K562 (cell line): ENCODE data around the gene SLC66A3. TPM values are rescaled to one million over a fixed set of nuclear protein-coding genes. Genes with fewer than 3 reads are reported as not detected.
A peak's percentile ranks its signal among the peaks of the same experiment; 100 is the strongest.

Experiments used
- ELF1 ChIP-seq: fragments of 200-800 bp; sonication (Bioruptor generic); IDR thresholded peaks from 2 replicates; pipeline ENCODE4 v1.6.1; 2016; ENCODE audit warnings: missing genetic modification characterization, missing compliant biosample characterization
- ESRRB ChIP-seq: fragments of 250-450 bp; sonication (Bioruptor Pico); IDR thresholded peaks from 2 replicates; pipeline ENCODE4 v1.5.0; 2020; ENCODE audit warnings: mild to moderate bottlenecking, moderate library complexity, borderline replicate concordance
- FOXA3 ChIP-seq, 2 experiments: fragments of 450-650 bp in 1 of 2; sonication (generic) in 1 of 2; formaldehyde crosslinking; IDR thresholded peaks in 1 of 2; conservative IDR thresholded peaks in 1 of 2; 2 replicates each; pipeline versions ENCODE4 v1.4.0 to v1.8.0; 2020 to 2022; ENCODE audit warnings: mild to moderate bottlenecking in 2 of 2, missing genetic modification reagents in 1 of 2
- HNRNPLL ChIP-seq: fragments of 200-400 bp; formaldehyde crosslinking; IDR thresholded peaks from 2 replicates; pipeline ENCODE4 v1.6.1; 2017; ENCODE audit warnings: low read length, low read depth, mild to moderate bottlenecking; ENCODE audit not compliant: poor library complexity, severe bottlenecking
- IRF2 ChIP-seq: sonication (generic); formaldehyde crosslinking; IDR thresholded peaks from 2 replicates; pipeline ENCODE4 v1.8.1; 2022; ENCODE audit warnings: mild to moderate bottlenecking, missing genetic modification reagents
- KLF6 ChIP-seq: fragments of 250-450 bp; sonication (Bioruptor Pico); IDR thresholded peaks from 2 replicates; pipeline ENCODE4 v1.4.0; 2020; ENCODE audit warnings: mild to moderate bottlenecking, moderate library complexity, borderline replicate concordance
- MBD2 ChIP-seq: sonication (generic); IDR thresholded peaks from 2 replicates; pipeline ENCODE4 v1.6.1; 2016; ENCODE audit warnings: low read depth, borderline replicate concordance
- MCM2 ChIP-seq: fragments of 450-650 bp; IDR thresholded peaks from 2 replicates; pipeline ENCODE4 v1.6.1; 2017; ENCODE audit warnings: low read depth, mild to moderate bottlenecking
- PRPF4 ChIP-seq: fragments of 200-400 bp; formaldehyde crosslinking; IDR thresholded peaks from one replicate; pipeline ENCODE4 v1.6.1; 2017; ENCODE audit warnings: low read length, low read depth, mild to moderate bottlenecking; ENCODE audit not compliant: insufficient read depth, poor library complexity, severe bottlenecking
- RB1 ChIP-seq: fragments of 450-650 bp; IDR thresholded peaks from 2 replicates; pipeline ENCODE4 v1.6.1; 2017; ENCODE audit warnings: low read depth, mild to moderate bottlenecking
- SAFB2 ChIP-seq: fragments of 200-400 bp; formaldehyde crosslinking; IDR thresholded peaks from 2 replicates; pipeline ENCODE4 v1.6.1; 2018; ENCODE audit warnings: borderline replicate concordance, low read length, low read depth, moderate library complexity; ENCODE audit not compliant: severe bottlenecking
- SMARCE1 ChIP-seq: fragments of 450-650 bp; IDR thresholded peaks from 2 replicates; pipeline ENCODE4 v1.7.1; 2016; ENCODE audit warnings: mild to moderate bottlenecking
- SMC3 ChIP-seq: conservative IDR thresholded peaks from 2 replicates; pipeline ENCODE4 v1.6.1; 2011; ENCODE audit warnings: low read depth, low read length, improper control_type of control experiment; ENCODE audit not compliant: insufficient read depth
- STAT5A ChIP-seq: IDR thresholded peaks from 2 replicates; pipeline ENCODE4 v1.6.1; 2012; ENCODE audit warnings: low read length, inconsistent platforms, borderline replicate concordance
- TBL1XR1 ChIP-seq, 2 experiments: IDR thresholded peaks; 2 replicates each; pipeline ENCODE4 v1.6.1; 2012; ENCODE audit warnings: improper control_type of control experiment in 2 of 2, low read length in 2 of 2, mild to moderate bottlenecking in 1 of 2
- TCF7L2 ChIP-seq: fragments of 150-350 bp; IDR thresholded peaks from 2 replicates; pipeline ENCODE4 v1.6.1; 2016; ENCODE audit warnings: low read depth, mild to moderate bottlenecking, low read length, moderate library complexity
- TEAD4 ChIP-seq, 2 experiments: sonication (generic) in 1 of 2; formaldehyde crosslinking in 1 of 2; IDR thresholded peaks; 2 replicates each; pipeline versions ENCODE4 v1.6.1 to v1.8.0; 2012 to 2022; ENCODE audit warnings: borderline replicate concordance in 1 of 2, inconsistent platforms in 1 of 2, low read length in 1 of 2, mild to moderate bottlenecking in 1 of 2, missing genetic modification reagents in 1 of 2
- XRCC5 ChIP-seq: fragments of 200-400 bp; formaldehyde crosslinking; IDR thresholded peaks from 2 replicates; pipeline ENCODE4 v1.6.1; 2017; ENCODE audit warnings: low read depth, mild to moderate bottlenecking, low read length
- ZNF232 ChIP-seq: sonication (generic); formaldehyde crosslinking; IDR thresholded peaks from 2 replicates; pipeline ENCODE4 v1.8.0; 2022; ENCODE audit warnings: mild to moderate bottlenecking, missing genetic modification reagents
- ZNF24 ChIP-seq: fragments of 450-650 bp; IDR thresholded peaks from 2 replicates; pipeline ENCODE4 v1.6.1; 2016
- ZNF324 ChIP-seq: fragments of 250-450 bp; sonication (Bioruptor Pico); IDR thresholded peaks from 2 replicates; pipeline ENCODE4 v1.4.0; 2020; ENCODE audit warnings: mild to moderate bottlenecking
- polyA plus RNA-seq, 8 experiments: library from polyadenylated mRNA; depleted of rRNA in 4 of 8; stranded (reverse) in 5 of 8; unstranded in 3 of 8; fragments of >200 nt; fragmentation: Nextera tagmentation in 2 of 8; fragmentation: Illumina TruSeq in 1 of 8; extraction: Ambion mirVana in 2 of 8; extraction: Trizol in 1 of 8; gene quantifications; 2 replicates each; pipeline versions ENCODE4 v1.2.1 to v1.2.3, GENCODE V29; 2011 to 2014; ENCODE audit warnings: inconsistent platforms in 1 of 8, missing spikeins in 1 of 8
- total RNA-seq, 7 experiments: library from RNA; depleted of rRNA in 6 of 7; stranded (reverse); fragments of >200 nt in 6 of 7; fragmentation: Illumina TruSeq in 2 of 7; extraction: Trizol in 2 of 7; gene quantifications; 2 replicates each; pipeline versions ENCODE4 v1.2.1 to v1.2.3, GENCODE V29; 2011 to 2021; ENCODE audit warnings: low replicate concordance in 1 of 7
- TF ChIP-seq, protein P1 (sequence below): IDR thresholded peaks from 2 replicates; pipeline ENCODE4 v1.6.1; 2011; ENCODE audit not compliant: insufficient read length; ENCODE audit errors: extremely low read depth
- TF ChIP-seq, protein P2 (sequence below): sonication (generic); formaldehyde crosslinking; IDR thresholded peaks from 2 replicates; pipeline ENCODE4 v1.4.0; 2020; ENCODE audit warnings: mild to moderate bottlenecking, missing genetic modification reagents
- TF ChIP-seq, protein P3 (sequence below): sonication (generic); formaldehyde crosslinking; IDR thresholded peaks from 2 replicates; pipeline ENCODE4 v1.8.0; 2023; ENCODE audit warnings: mild to moderate bottlenecking, missing genetic modification reagents

SLC66A3 gene
- total and polyA plus RNA-seq, 9 of the 15 experiments (the other 6 are each of a cell fraction or from before 2014, with no cell fraction given), result 2.8 to 30.0 (median 9.1) TPM

DNA sequence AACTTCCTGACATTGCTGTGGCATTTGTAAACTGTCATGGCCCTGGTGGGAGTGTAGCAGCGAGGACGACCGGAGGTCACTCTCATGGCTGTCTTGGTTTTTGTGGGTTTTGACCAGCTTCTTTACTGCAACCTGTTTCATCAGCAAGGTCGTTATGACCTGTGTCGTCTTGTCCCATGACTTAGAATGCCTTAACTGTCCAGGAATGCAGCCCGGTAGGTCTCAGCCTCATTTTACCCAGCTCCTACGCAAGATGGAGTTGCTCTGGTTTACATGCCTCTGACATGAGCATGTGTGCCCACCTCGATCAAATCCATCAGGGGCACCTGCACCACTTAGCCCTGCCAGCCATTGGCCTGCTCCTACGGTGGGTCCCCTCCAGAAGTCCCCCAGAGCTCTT lies 32.9 kb upstream of the SLC66A3 start (continued):
- TF ChIP-seq ZNF232 (CRISPR knock-in tag) (no peak), TEAD4 (IDR thresholded peaks at IDR 0.05; ENCODE audit: low read length) (no peak), TEAD4 (CRISPR knock-in tag; IDR thresholded peaks at IDR 0.05; ENCODE audit: borderline replicate concordance) (no peak), FOXA3 (CRISPR knock-in tag; conservative IDR thresholded peaks at IDR 0.05 in 1 of 2, IDR thresholded peaks at IDR 0.05 in 1 of 2) (no peak), TCF7L2 (no peak), ZNF24 (no peak), SMARCE1 (no peak), SMC3 (no peak), SAFB2 (no peak), PRPF4 (no peak), MCM2 (no peak), XRCC5 (no peak), KLF6 (CRISPR knock-in tag) (peak; percentile 95; the same call in 1 of the 2 replicates), HNRNPLL (no peak), ESRRB (no peak), MBD2 (no peak), ELF1 (tag) (no peak), TBL1XR1 (IDR thresholded peaks at IDR 0.05; ENCODE audit: low read length in 2 of 2) (no peak), RB1 (no peak), STAT5A (no peak), IRF2 (CRISPR knock-in tag) (no peak), ZNF324 (CRISPR knock-in tag) (no peak)
- TF ChIP-seq, protein P1, sequence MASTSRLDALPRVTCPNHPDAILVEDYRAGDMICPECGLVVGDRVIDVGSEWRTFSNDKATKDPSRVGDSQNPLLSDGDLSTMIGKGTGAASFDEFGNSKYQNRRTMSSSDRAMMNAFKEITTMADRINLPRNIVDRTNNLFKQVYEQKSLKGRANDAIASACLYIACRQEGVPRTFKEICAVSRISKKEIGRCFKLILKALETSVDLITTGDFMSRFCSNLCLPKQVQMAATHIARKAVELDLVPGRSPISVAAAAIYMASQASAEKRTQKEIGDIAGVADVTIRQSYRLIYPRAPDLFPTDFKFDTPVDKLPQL, result no peak
- TF ChIP-seq, protein P2, sequence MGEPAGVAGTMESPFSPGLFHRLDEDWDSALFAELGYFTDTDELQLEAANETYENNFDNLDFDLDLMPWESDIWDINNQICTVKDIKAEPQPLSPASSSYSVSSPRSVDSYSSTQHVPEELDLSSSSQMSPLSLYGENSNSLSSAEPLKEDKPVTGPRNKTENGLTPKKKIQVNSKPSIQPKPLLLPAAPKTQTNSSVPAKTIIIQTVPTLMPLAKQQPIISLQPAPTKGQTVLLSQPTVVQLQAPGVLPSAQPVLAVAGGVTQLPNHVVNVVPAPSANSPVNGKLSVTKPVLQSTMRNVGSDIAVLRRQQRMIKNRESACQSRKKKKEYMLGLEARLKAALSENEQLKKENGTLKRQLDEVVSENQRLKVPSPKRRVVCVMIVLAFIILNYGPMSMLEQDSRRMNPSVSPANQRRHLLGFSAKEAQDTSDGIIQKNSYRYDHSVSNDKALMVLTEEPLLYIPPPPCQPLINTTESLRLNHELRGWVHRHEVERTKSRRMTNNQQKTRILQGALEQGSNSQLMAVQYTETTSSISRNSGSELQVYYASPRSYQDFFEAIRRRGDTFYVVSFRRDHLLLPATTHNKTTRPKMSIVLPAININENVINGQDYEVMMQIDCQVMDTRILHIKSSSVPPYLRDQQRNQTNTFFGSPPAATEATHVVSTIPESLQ (CRISPR knock-in tag), result no peak
- TF ChIP-seq, protein P3, sequence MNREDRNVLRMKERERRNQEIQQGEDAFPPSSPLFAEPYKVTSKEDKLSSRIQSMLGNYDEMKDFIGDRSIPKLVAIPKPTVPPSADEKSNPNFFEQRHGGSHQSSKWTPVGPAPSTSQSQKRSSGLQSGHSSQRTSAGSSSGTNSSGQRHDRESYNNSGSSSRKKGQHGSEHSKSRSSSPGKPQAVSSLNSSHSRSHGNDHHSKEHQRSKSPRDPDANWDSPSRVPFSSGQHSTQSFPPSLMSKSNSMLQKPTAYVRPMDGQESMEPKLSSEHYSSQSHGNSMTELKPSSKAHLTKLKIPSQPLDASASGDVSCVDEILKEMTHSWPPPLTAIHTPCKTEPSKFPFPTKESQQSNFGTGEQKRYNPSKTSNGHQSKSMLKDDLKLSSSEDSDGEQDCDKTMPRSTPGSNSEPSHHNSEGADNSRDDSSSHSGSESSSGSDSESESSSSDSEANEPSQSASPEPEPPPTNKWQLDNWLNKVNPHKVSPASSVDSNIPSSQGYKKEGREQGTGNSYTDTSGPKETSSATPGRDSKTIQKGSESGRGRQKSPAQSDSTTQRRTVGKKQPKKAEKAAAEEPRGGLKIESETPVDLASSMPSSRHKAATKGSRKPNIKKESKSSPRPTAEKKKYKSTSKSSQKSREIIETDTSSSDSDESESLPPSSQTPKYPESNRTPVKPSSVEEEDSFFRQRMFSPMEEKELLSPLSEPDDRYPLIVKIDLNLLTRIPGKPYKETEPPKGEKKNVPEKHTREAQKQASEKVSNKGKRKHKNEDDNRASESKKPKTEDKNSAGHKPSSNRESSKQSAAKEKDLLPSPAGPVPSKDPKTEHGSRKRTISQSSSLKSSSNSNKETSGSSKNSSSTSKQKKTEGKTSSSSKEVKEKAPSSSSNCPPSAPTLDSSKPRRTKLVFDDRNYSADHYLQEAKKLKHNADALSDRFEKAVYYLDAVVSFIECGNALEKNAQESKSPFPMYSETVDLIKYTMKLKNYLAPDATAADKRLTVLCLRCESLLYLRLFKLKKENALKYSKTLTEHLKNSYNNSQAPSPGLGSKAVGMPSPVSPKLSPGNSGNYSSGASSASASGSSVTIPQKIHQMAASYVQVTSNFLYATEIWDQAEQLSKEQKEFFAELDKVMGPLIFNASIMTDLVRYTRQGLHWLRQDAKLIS (CRISPR knock-in tag), result no peak
